ENCODE measurements around the gene PDIA4.
"Not testable (repeated sequence)": the region's sequence is repeated elsewhere in the genome, so short reads cannot be mapped to it uniquely, and the experiment has no call there.

Gene PDIA4

DNA sequence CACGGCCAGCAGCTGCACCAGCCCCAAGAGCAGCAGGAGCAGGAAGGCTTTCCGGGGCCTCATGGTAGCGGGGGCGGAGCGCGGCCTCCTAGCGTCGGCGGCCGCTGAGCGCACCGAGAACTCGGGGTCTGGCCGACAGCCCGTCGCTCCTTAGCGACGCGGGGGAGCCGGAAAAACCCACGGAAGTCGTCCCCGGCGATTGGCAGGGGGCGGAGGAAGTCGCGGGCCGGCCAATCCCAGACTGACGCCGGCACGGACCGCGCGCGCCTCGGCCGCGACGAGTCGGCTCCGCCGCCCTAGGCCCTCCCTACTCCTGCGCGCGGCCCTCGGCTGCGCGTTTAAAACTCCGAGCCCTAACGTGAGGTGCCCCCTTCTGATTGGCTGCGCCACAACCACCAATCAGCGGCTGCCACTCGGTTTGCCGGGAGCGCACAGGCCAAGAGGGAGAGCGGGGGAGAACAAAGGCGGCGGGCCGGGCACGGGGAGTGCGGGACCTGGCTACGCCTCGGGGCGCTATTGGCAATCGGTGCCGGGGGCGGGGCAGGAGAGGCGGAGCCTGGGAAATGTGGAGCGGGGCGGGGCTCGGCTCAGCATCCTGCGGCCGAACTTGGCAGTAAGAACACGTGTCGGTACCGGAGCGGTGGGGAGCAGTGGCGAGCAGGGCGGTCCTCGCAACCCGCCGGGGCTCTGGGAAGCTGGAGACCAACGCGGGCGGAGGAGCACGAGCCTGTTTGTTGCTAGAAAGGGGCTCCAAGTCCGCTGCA lies at the start of gene PDIA4:
PDIA4 (minus strand) TSS at position 160 of the 764 bp plus-strand sequence; CDS start at position 63, 97 bp downstream.
- peak; percentile 100 for DNase-seq

DNA sequence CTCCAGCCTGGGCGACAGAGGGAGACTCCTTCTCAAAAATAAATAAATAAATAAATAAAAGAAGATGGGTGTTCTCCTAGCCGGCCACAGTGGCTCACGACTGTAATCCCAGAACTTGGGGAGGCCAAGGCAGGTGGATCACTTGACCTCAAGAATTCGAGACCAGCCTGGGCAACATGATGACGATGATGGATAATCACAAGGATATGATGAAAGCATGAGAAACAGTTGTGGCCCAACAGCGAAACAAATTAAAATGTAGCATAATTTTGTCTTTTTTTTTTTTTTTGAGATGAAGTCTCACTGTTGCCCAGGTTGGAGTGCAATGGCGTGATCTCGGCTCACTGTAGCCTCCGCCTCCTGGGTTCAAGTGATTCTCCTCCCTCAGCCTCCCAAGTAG lies 49.3 kb upstream of the PDIA4 start:
- DNase-seq: no peak

DNA sequence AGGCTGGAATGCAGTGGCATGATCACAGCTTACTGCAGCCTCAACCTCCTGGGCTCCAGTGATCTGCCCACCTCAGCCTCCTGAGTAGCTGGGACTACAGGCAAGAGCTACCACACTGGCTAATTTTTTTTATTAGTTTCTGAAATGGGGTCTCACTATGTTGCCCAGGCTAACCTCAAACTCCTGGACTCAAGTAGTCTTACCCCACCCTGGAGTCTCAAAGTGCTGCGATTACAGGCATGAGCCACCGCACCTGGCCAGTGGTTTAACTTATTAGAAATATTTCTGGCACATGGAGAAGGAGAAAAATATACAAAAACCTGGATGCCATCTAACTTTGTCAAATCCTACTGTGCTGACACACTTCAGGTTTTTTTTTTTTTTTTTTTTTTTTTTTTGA lies 47.0 kb upstream of the PDIA4 start:
- DNase-seq: no peak

- no peak for DNase-seq
Observed at GRCh38 chr7:149074116-149074885, 46.0 kb upstream of the PDIA4 start.

- no peak for DNase-seq
Observed at GRCh38 chr7:149072438-149072775, 44.1 kb upstream of the PDIA4 start.

DNA sequence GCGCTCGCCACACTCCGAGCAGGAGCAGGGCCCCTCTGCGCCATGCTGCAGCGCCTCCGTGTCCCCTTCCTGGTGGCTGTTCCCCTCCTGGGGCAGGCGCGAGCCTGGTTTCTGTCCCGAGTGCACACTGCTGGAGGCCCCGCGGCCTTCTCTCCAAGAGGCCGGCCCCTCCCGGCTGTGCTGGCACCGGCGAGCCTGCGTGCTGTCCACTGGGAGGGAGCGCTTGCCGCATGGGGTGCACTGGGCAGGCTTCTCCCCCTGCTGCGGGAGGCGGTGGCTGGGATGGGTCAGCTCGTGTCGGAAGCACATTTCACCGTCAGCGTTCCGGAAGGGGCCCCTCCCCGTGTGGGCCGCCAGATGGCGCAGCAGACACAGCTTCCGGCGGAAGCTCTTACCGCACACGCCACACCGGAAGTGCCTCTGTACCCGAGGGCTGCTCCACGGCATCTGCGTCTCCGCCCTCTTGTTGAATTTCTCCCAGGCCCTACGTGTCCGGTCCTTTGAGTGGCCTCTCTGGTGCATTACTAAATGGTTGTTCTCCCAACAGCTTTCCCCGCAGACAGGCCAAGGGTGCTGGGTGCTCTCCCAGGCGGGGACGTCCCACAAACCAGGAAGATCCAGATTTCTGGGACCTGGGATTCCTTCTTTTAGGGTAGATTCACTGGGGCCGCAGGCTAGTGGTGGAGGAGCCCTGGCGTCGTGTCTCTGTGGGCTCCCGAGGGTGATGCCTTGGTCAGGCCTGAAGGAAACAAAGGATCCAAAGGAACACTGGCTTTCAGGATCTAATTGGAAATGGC lies 43.5 kb upstream of the PDIA4 start:
- DNase-seq: peak; percentile 69

DNA sequence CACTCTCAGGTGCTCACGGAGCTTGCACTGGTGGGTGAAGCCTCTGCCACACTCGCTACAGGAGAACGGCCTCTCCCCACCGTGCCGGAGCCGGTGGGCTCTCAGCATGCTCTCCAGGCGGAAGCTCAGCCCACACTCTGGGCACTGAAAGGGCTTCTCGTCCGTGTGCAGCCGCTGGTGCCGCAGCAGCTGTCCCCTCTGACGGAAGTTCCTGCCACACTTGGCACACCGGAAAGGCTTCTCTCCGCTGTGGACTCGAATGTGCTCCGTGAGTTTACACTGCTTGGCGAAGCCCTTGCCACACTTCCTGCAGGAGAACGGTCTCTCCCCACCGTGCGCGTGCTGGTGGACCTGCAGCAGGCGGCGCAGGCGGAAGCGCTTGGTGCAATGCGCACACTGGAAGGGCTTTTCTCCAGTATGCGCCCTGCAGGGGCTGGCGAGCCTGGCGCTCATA lies 42.9 kb upstream of the PDIA4 start:
- DNase-seq: no peak

- DNase-seq: no peak
Observed at GRCh38 chr7:149070372-149071125, 42.2 kb upstream of the PDIA4 start.

- no peak for DNase-seq
Observed at GRCh38 chr7:149067869-149068268, 39.6 kb upstream of the PDIA4 start.

DNA sequence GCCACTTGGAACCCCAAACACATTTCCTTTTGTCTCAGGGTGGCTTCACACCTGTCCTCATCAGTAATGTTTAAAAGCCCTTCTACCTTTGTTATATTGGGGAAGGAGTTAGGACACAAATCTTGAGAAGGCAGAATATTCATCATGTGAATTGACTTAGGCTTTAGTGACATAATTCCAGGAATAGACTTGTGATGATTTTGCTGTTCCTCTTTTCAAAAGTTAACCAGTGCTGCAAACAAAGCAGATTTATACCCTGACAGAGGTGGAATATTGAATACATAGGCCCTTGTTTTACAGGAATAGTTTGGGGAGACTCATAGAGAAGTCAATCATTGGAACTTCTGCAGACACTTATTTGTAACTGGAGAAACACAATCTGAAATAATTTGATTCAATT lies 35.2 kb upstream of the PDIA4 start:
- no peak for DNase-seq

DNA sequence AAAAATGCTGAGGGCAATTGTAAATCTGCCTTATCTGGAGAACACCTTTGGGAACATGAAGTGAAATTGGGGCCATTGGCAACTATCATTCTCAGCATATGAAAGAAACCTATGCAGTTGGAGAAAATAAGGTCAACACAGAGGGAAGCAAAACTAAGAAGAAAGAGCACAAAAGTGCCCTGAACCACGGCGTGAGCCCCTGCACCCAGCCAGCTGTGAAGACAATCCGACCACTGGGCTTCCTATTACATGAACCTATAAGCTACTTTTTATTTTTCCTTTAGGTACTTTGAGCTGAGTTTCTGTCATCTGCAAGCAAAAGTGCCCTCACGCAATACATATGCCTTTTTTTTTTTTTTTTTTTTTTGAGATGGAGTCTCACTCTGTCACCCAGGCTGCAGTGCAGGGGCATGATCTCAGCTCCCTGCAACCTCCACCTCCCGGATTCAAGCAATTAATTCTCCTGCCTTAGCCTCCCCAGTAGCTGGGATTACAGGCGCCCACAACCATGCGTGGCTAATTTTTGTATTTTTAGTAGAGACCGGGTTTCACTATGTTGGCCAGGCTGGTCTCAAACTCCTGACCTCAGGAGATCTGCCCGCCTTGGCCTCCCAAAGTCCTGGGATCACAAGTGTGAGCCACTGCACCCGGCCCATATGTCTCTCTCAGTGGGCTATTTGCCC lies 34.1 kb upstream of the PDIA4 start:
- not testable (repeated sequence) for DNase-seq

DNA sequence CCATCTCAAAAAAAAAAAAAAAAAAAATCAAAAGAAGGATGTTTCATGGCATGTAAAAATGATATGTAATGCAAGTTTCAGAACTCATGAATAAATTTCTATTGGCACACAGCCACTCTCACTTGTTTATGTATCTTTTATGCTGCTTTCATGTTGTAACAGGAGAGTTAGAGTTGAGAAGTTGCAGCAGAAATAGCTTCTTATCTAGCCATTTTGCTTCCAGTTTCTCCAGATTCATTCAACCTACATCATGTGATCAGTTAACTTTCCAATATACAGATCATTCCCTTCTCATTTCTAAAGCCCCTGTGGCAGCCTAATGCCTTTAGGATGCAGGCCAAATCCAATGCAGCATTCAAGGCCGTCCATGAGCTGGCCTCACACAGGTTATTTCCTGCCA lies 31.9 kb upstream of the PDIA4 start:
- no peak for DNase-seq

DNA sequence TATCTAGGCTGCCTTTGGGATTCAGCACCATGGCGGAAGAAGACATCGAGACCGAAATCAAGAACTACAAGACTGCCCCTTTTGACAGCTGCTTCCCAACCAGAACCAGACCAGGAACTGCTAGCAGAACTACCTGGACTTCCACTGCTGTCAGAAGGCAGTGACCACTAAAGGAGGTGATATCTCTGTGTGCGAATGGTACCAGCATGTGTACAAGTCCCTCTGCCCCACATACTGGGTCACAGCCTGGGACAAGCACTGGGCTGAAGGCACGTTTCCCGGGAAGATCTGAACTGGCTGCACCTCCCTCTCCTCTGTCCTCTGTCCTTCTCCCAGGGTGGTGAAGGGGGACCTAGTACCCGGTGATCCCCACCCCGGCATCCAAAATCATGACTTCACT lies 25.6 kb upstream of the PDIA4 start:
- no peak for DNase-seq

GRCh38 chr7:149053384-149053783 lies 25.1 kb upstream of the PDIA4 start:
- DNase-seq: no peak

- DNase-seq: no peak
Observed at GRCh38 chr7:149050941-149051340, 22.6 kb upstream of the PDIA4 start.

GRCh38 chr7:149048805-149049204 lies 20.5 kb upstream of the PDIA4 start:
- no peak for DNase-seq

DNA sequence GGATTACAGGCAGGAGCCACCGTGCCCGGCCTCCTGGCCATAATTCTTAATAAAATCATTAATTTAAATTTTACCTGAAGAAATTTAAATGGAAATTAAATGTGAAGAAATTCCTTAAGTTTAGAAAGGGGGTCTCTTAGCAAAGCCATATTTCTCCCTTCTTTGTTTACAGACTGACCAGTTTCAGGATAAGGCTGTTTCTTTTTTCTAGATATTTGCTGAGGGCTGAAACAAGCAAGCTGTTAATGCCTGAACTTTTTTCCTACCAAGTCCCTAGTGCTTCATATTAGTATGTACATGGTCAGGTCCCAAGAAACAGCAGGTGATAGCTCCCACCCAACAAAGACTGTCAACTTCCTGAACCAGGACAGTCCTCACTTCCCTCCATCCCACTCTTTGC lies 18.1 kb upstream of the PDIA4 start:
- no peak for DNase-seq

- DNase-seq: no peak
Observed at GRCh38 chr7:149043936-149044335, 15.6 kb upstream of the PDIA4 start.

GRCh38 chr7:149041350-149041749 lies 13.0 kb upstream of the PDIA4 start:
- DNase-seq: no peak

DNA sequence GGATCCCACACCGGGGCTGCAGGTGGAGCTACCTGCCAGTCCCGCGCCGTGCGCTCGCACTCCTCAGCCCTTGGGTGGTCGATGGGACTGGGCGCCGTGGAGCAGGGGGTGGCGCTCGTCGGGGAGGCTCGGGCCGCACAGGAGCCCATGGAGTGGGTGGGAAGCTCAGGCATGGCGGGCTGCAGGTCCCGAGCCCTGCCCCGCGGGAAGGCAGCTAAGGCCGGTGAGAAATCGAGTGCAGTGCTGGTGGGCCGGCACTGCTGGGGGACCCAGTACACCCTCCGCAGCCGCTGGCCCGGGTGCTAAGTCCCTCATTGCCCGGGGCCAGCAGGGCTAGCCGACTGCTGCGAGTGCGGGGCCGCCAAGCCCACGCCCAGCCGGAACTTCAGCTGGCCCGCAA lies 10.3 kb upstream of the PDIA4 start:
- not testable (repeated sequence) for DNase-seq

- DNase-seq: no peak
Observed at GRCh38 chr7:149036676-149037075, 8.4 kb upstream of the PDIA4 start.

DNA sequence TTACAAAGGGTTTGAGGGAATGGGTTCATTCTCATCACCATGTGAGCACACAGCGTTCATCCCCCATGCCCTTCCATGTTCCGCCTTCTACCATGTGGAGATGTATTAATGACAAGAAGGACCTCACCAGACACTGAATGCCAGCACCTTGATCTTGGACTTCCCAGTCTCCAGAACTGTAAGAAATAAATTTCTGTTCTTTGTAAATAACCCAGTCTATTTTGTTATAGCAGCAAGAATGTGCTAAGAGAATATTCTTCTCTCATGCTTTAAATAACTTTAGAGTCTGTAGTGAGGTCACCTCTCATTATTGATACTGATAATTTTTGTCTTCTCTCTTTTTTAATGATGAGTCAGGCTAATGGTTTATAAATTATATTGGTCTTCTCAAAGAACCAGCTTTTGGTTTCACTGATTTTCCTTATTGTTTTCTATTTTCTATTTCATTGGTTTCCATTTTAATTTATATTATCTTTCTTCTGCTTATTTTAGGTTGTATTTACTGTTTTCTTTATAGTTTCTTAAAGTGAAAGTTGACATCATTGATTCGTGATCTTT lies 3.1 kb upstream of the PDIA4 start:
- no peak for DNase-seq

All from activated CD4-positive, alpha-beta T cell treated with anti-CD3 and anti-CD28 coated beads, Interleukin-10, Interleukin-2, amounts not matched to agents 100 ng/mL and 50 ng/mL, durations not matched to agents 16 hours and 8 hours (primary cell).